RWPE2 (cell line): ENCODE data around the gene OCIAD2.

Experiments
- ATAC-seq: fragments of 200-7000 bp; cut with Tn5 transposase; 3 replicates; pipeline ENCODE4 v1.9.1; 2021; ENCODE audit warnings: low read depth
- DNase-seq: peaks from one replicate; pipeline ENCODE4 v3.0.0-alpha.2; 2020; ENCODE audit warnings: low spot score
- H3K27ac ChIP-seq: fragments of 450-650 bp; 2 replicates; pipeline ENCODE4 v1.5.1; 2017; ENCODE audit warnings: mild to moderate bottlenecking; ENCODE audit not compliant: poor library complexity, severe bottlenecking
- H3K27me3 ChIP-seq: fragments of 250-450 bp; sonication (Bioruptor Pico); 2 replicates; pipeline ENCODE4 v1.5.1; 2021; ENCODE audit warnings: mild to moderate bottlenecking, moderate library complexity; ENCODE audit not compliant: insufficient read depth, poor library complexity, severe bottlenecking
- H3K36me3 ChIP-seq: fragments of 250-450 bp; sonication (Bioruptor Pico); 2 replicates; pipeline ENCODE4 v1.5.1; 2020; ENCODE audit warnings: low read depth, mild to moderate bottlenecking, moderate library complexity
- H3K4me1 ChIP-seq: fragments of 250-450 bp; sonication (Bioruptor Pico); 2 replicates; pipeline ENCODE4 v1.5.1; 2021; ENCODE audit warnings: mild to moderate bottlenecking, moderate library complexity; ENCODE audit not compliant: insufficient read depth, poor library complexity, severe bottlenecking
- H3K4me3 ChIP-seq: fragments of 250-450 bp; sonication (Bioruptor Pico); 2 replicates; pipeline ENCODE4 v1.5.1; 2021; ENCODE audit warnings: mild to moderate bottlenecking, moderate library complexity; ENCODE audit not compliant: severe bottlenecking
- H3K9me3 ChIP-seq: fragments of 250-450 bp; sonication (Bioruptor Pico); 2 replicates; pipeline ENCODE4 v1.5.1; 2021; ENCODE audit warnings: mild to moderate bottlenecking, moderate library complexity; ENCODE audit not compliant: severe bottlenecking
- TF ChIP-seq, protein P1 (sequence below): fragments of 450-650 bp; IDR thresholded peaks from one replicate; pipeline ENCODE4 v1.5.1; 2017; ENCODE audit warnings: mild to moderate bottlenecking, moderate library complexity; ENCODE audit not compliant: poor library complexity, severe bottlenecking

Gene OCIAD2

DNA sequence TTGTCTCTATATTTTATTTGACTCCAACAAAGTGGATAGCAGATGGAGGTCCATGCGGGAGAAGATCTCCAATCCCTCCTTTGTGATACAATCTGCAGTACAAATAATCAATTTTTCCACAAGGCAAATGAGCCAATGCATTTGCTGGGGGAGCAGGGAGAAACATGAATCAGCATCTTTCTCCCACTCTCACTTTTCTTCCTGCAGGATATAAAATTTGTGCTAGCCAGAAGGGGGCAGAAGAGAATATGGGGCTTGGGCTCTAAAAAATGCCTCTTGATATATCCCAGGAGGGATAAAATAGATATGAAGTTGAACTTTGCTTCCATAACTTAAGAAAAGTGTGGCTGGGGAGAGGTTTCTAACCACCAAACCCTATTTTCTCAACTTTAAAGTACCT lies 41.2 kb upstream of the OCIAD2 start:
- H3K36me3 ChIP-seq = no peaks in the 10 kb centered on the region
- TF ChIP-seq, protein P1, sequence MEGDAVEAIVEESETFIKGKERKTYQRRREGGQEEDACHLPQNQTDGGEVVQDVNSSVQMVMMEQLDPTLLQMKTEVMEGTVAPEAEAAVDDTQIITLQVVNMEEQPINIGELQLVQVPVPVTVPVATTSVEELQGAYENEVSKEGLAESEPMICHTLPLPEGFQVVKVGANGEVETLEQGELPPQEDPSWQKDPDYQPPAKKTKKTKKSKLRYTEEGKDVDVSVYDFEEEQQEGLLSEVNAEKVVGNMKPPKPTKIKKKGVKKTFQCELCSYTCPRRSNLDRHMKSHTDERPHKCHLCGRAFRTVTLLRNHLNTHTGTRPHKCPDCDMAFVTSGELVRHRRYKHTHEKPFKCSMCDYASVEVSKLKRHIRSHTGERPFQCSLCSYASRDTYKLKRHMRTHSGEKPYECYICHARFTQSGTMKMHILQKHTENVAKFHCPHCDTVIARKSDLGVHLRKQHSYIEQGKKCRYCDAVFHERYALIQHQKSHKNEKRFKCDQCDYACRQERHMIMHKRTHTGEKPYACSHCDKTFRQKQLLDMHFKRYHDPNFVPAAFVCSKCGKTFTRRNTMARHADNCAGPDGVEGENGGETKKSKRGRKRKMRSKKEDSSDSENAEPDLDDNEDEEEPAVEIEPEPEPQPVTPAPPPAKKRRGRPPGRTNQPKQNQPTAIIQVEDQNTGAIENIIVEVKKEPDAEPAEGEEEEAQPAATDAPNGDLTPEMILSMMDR = no peak
- H3K9me3 ChIP-seq = no peaks in the 10 kb centered on the region
- no peaks in the 10 kb centered on the region for H3K27me3 ChIP-seq
- peaks cover 52% of the 10 kb centered on the region for H3K4me1 ChIP-seq
- DNase-seq (no peak), ATAC-seq (no peak)
- no peak overlapping the region for H3K27ac ChIP-seq
- no peak overlapping the region for H3K4me3 ChIP-seq

DNA sequence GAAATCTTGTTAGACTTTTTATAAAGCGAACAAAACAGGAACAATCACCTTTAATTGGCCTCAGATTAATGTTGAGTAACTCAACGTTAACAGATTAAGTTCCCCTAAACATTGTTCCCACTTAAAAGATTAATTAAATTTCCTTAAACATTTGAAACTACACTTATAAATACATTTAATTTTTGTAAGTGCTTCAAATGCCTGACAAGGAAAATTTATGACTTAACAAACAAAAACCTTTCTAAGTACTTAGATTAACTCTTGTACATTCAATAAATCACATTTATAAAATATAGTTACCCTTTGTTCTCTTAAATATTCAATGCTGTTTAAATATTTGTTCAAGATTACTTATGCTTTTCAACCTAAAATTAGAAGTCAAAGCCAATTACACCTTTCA lies 39.4 kb upstream of the OCIAD2 start:
- ATAC-seq (no peak), DNase-seq (no peak)
- peaks cover 54% of the 10 kb centered on the region for H3K4me1 ChIP-seq
- H3K4me3 ChIP-seq = no peak overlapping the region
- H3K9me3 ChIP-seq = no peaks in the 10 kb centered on the region
- H3K27me3 ChIP-seq = no peaks in the 10 kb centered on the region
- H3K27ac ChIP-seq = peak overlapping the region; percentile 93
- no peaks in the 10 kb centered on the region for H3K36me3 ChIP-seq
- TF ChIP-seq, protein P1 = no peak

DNA sequence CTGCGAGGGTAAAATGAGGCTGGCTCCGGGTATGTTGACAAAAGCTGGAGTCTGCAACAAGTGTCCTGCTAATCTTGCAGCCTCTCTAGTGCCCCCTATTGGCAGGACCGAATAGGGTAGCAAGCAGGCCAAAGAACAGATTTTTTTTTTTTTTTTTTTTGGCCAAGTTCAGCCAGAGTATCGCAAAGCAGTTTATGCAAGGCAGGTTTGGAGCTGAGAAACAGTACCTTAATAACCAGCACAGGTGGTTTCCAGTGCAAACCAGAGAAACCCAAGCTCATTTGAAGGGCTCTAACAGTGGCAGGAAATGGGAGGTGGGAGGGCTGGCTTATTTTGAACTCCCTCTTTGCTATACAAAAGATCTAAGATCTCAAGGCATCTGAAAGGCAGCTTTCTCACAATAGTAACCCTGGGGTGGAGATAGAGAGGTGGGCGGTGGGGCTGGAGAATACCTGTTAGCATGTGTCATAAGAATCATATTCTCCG lies 38.2 kb upstream of the OCIAD2 start:
- Histone ChIP-seq H3K27ac (peak overlapping the region; percentile 93), H3K36me3 (no peaks in the 10 kb centered on the region), H3K4me1 (peaks cover 58% of the 10 kb centered on the region), H3K4me3 (no peak overlapping the region), H3K9me3 (no peaks in the 10 kb centered on the region), H3K27me3 (no peaks in the 10 kb centered on the region)
- TF ChIP-seq, protein P1 = peak; percentile 69
- ATAC-seq (peak; percentile 40; the same call in 2 of the 3 replicates), DNase-seq (no peak)

DNA sequence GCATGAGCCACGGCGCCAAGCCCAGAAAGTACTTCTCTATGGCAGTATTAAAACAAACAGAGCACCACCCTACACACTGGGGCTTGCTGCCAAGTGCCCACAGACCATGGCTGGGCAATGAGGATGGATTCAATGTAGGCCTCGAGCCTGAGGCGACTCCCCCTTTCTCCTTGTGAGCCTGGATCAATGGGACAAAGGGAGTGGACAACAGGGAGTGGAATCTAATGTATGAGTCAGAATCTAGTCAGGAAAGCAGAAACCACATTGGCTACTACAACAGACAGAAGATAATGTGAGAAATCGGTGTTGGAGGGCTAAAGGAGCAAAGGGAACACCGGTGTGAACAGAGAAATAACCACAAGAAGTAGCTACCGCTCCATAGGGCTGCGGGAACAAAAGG lies 37.7 kb upstream of the OCIAD2 start:
- no peak overlapping the region for H3K4me3 ChIP-seq
- peak overlapping the region; percentile 93 for H3K27ac ChIP-seq
- H3K4me1 ChIP-seq = peaks cover 59% of the 10 kb centered on the region
- no peaks in the 10 kb centered on the region for H3K36me3 ChIP-seq
- H3K27me3 ChIP-seq = no peaks in the 10 kb centered on the region
- peak; percentile 92 for DNase-seq
- TF ChIP-seq, protein P1 = no peak
- no peaks in the 10 kb centered on the region for H3K9me3 ChIP-seq
- peak; percentile 92 for ATAC-seq

DNA sequence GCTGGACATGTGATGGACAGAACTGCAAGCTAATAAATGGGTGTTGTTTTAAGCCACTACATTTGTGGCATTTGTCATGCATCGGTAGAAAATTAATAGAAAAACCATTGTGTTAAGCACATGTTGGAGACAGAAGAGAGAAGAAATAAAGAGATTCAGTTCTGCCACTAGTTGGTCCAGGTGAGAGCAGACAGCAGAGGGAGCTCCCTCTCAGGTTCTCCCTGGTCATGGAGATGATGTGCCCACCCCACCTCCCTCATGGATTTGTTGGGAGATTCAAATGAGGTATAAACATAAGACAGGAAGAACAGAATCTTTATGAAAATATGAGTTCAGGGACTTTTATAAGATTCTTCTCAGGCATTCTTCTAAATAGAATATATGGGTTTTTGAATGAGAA lies 36.8 kb upstream of the OCIAD2 start:
- no peaks in the 10 kb centered on the region for H3K9me3 ChIP-seq
- ATAC-seq = no peak
- DNase-seq = no peak
- H3K4me1 ChIP-seq = peaks cover 55% of the 10 kb centered on the region
- TF ChIP-seq, protein P1 = peak; percentile 50
- H3K36me3 ChIP-seq = no peaks in the 10 kb centered on the region
- no peak overlapping the region for H3K27ac ChIP-seq
- no peaks in the 10 kb centered on the region for H3K27me3 ChIP-seq
- no peak overlapping the region for H3K4me3 ChIP-seq
